ENCODE results near the gene ANKRD13C.

DNA sequence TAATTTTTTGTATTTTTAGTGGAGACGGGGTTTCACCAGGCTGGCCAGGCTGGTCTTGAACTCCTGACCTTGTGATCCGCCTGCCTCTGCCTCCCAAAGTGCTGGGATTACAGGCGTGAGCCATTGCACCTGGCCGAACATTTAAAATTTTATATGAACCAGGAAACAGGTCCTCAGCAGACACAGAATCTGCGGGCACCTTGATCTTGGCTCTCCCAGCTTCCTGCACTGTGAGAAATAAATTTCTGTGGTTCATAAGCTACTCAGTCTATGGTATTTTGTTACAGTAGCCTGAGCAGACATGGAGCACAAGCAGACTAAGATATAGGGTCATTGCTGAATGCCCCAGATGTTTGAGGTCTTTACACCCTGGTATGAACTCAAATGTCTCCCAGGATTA is 33.0 kb upstream of the ANKRD13C start:
- TF ChIP-seq, protein P1, sequence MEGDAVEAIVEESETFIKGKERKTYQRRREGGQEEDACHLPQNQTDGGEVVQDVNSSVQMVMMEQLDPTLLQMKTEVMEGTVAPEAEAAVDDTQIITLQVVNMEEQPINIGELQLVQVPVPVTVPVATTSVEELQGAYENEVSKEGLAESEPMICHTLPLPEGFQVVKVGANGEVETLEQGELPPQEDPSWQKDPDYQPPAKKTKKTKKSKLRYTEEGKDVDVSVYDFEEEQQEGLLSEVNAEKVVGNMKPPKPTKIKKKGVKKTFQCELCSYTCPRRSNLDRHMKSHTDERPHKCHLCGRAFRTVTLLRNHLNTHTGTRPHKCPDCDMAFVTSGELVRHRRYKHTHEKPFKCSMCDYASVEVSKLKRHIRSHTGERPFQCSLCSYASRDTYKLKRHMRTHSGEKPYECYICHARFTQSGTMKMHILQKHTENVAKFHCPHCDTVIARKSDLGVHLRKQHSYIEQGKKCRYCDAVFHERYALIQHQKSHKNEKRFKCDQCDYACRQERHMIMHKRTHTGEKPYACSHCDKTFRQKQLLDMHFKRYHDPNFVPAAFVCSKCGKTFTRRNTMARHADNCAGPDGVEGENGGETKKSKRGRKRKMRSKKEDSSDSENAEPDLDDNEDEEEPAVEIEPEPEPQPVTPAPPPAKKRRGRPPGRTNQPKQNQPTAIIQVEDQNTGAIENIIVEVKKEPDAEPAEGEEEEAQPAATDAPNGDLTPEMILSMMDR (IDR thresholded peaks at IDR 0.05 in 4 of 5, conservative IDR thresholded peaks at IDR 0.05 in 1 of 5): no peak
- TF ChIP-seq POLR2A (IDR thresholded peaks at IDR 0.05): no peak

All from gastrocnemius medialis (tissue), 4 donors.